Adrenal gland (tissue), 12 donors: Measurements from ENCODE around the gene CORO7. TPM values are rescaled to one million over a fixed set of nuclear protein-coding genes. Genes with fewer than 3 reads are reported as not detected.

Experiments
- DNase-seq, 7 donors: peaks; one replicate each; pipeline ENCODE4 v3.0.0-alpha.2; 2019 to 2020
- H3K27ac ChIP-seq, 5 donors: fragments of 200-600 bp; sonication (generic) in 4 of 5; 1 replicate in 3 of 5; 2 replicates in 2 of 5; pipeline versions ENCODE4 v1.5.1 to v1.8.0; 2016 to 2020; ENCODE audit warnings: mild to moderate bottlenecking in 1 of 5
- H3K27me3 ChIP-seq: fragments of 200-600 bp; 2 replicates; pipeline ENCODE4 v1.8.0; 2021
- H3K36me3 ChIP-seq, 2 donors: fragments of 200-600 bp; replicated peaks in 1 of 2; 1 replicate in 1 of 2; 2 replicates in 1 of 2; pipeline versions ENCODE4 v1.5.1 to v1.8.0; 2018 to 2022
- H3K4me1 ChIP-seq, 2 donors: fragments of 200-600 bp; replicated peaks in 1 of 2; 1 replicate in 1 of 2; 2 replicates in 1 of 2; pipeline versions ENCODE4 v1.5.1 to v1.8.0; 2018 to 2021
- H3K4me3 ChIP-seq, 4 donors: fragments of 200-600 bp; sonication (generic) in 3 of 4; one replicate each; pipeline ENCODE4 v1.5.1; 2016 to 2018
- H3K9me3 ChIP-seq, 3 donors: fragments of 200-600 bp; sonication (generic) in 1 of 3; replicated peaks in 1 of 3; 1 replicate in 2 of 3; 2 replicates in 1 of 3; pipeline versions ENCODE4 v1.5.1 to v1.8.0; 2016 to 2021
- CTCF ChIP-seq, 6 experiments: fragments of 450-650 bp in 4 of 6; fragments of 200-600 bp in 2 of 6; sonication (generic) in 1 of 6; IDR thresholded peaks; 1 replicate in 5 of 6; 2 replicates in 1 of 6; pipeline versions ENCODE4 v1.5.1 to v1.8.0; 2016 to 2021; ENCODE audit warnings: antibody characterized with exemption in 6 of 6, mild to moderate bottlenecking in 2 of 6, moderate library complexity in 1 of 6
- POLR2A ChIP-seq, 2 donors: fragments of 450-650 bp; IDR thresholded peaks; one replicate each; pipeline ENCODE4 v1.6.1; 2017; ENCODE audit warnings: antibody characterized with exemption in 2 of 2, mild to moderate bottlenecking in 2 of 2, moderate library complexity in 1 of 2
- WGBS, 4 donors: extraction: QIAGEN DNeasy Blood & Tissue Kit in 2 of 4; methylation state at CpG; one replicate each; pipeline versions ENCODE4 v1.1.5 to v1.1.7; 2013 to 2017; 5-methylcytosine and 5-hydroxymethylcytosine counted together
- intact Hi-C, 2 donors: fragments of 100-400 bp; cut with DNase I; formaldehyde crosslinking; loops; one replicate each; pipeline versions ENCODE4 v1.14.1 to v1.15.0; 2022 to 2023
- polyA plus RNA-seq, 3 donors: library from polyadenylated mRNA; stranded (reverse); fragments of 200-250 nt in 2 of 3; fragments of 350-450 nt in 1 of 3; fragmentation: Illumina TruSeq in 1 of 3; extraction: RNeasy Lipid Tissue Mini Kit (QIAGEN cat#74804) in 1 of 3; gene quantifications; one replicate each; pipeline ENCODE4 v1.2.3, GENCODE V29; 2013 to 2014
- total RNA-seq, 9 donors: library from RNA; depleted of rRNA in 4 of 9; stranded (reverse); fragments of >200 nt in 4 of 9; fragments of 120-200 nt in 1 of 9; fragmentation: NEBNext Ultra II Directional in 1 of 9; extraction: Animal tissue kit (Norgen Biotek cat#: 25700) in 1 of 9; gene quantifications; one replicate each; pipeline versions ENCODE4 v1.1.0 to v1.2.4, GENCODE V29; 2013 to 2023
- donor health status: healthy with polysubstance abuse.
- donor health status: Bipolar disorder and iron deficiency.
- donor health status: DM: yes; HTN: yes; CAD: no.
- donor health status: DM: no; HTN: no; CAD: no.
- donor health status: DM: no; HTN: no; CAD: no.
- donor health status: DM: yes; HTN: yes; CAD: no.

CORO7 gene
- total and polyA plus RNA-seq, 12 donors = 4.3 to 61.0 (median 34.7) TPM

DNA sequence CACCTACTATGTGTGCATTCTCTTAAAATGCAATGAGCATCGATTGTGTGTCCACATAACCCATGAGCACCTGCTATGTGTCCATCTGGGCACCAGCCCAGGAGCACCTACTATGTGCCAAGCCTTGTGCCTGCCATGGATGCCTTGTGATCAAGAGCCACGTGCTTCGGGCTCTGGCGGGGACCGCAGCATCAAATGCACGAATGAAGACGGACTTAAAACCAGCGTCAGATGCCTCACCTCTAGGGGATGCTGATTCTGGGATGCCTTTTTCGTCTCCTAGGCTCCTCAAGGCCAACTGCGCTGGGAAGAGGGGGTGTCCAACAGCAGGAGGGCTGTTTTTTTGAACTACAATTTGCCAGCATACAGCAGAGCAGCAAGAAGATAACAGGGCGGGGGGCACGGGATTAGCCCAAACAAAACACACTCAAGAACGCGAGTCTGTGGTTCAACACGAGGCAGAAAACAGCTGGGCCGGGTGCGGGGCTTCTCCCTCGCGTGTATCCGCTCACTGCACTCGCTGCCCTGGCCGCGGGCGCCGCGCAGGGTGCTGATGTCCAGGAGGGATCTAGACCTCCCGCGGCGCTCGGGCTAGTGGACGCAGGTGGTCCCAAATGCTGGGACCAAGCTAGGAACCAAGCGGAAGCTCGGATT is 101.7 kb downstream of the CORO7 start:
- intact Hi-C loops = no loop called here
- Histone ChIP-seq H3K27ac (peak overlapping the region; percentile 49 to 97 (median 85)), H3K4me1 (peaks cover 38 to 39% of the 10 kb centered on the region in 2 donors), H3K27me3 (no peaks in the 10 kb centered on the region), H3K36me3 (no peaks in the 10 kb centered on the region), H3K9me3 (no peaks in the 10 kb centered on the region), H3K4me3 (peak overlapping the region in 3 of 4 donors; percentile 76 to 83 (median 78))
- 3 to 10% (median 5%) methylated on average over 10 to 33 of the region's 33 CpGs for WGBS, 4 donors
- DNase-seq = peak in 5 of 7 donors; percentile 48 to 61 (median 55)
- no peak for TF ChIP-seq POLR2A (IDR thresholded peaks at IDR 0.05)
- no peak for TF ChIP-seq CTCF (IDR thresholded peaks at IDR 0.05)

GRCh38 chr16:4313563-4314531 is 102.5 kb downstream of the CORO7 start:
- WGBS, 4 donors = 16 to 30% (median 16%) methylated on average over 26 to 43 of the region's 43 CpGs

DNA sequence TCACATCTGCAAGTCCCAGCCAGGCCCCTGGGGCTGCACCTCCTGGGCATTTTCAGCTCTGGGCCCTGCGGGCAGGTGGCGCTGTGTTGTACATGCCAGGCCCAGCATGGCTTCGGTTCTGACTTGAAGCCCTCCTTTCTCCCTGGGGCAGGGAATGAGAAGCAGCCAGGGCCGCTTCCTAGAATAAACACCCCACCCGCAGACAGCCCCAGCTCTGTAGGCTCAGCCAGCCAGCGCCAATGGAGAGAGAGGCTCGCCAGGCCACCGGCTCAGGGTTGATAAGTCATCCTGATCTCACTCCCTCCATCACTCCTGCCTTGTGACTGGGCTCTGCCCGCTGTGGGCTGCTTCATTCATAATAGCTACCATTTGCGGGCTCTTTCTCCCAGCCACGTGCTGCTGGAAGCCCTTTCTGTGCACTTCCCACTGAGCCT is 106.5 kb downstream of the CORO7 start:
- H3K36me3 ChIP-seq = no peaks in the 10 kb centered on the region
- intact Hi-C loops = no loop called here
- TF ChIP-seq POLR2A (IDR thresholded peaks at IDR 0.05) (peak in 1 of 2 donors; percentile 17), CTCF (IDR thresholded peaks at IDR 0.05) (peak; percentile 54 to 72 (median 66))
- H3K4me3 ChIP-seq = no peak overlapping the region
- H3K9me3 ChIP-seq = no peaks in the 10 kb centered on the region
- peaks cover 10 to 18% of the 10 kb centered on the region in 2 donors for H3K4me1 ChIP-seq
- WGBS, 4 donors = 34 to 41% (median 37%) methylated on average over 5 to 11 of the region's 11 CpGs
- H3K27me3 ChIP-seq = no peaks in the 10 kb centered on the region
- peak; percentile 61 to 86 (median 80) for DNase-seq
- peak overlapping the region in 4 of 5 donors; percentile 10 to 71 (median 44) for H3K27ac ChIP-seq

More at GRCh38 chr16:4313563-4314531, 102.5 kb downstream of the CORO7 start:
- Histone ChIP-seq H3K9me3 (no peaks in the 10 kb centered on the region), H3K36me3 (no peaks in the 10 kb centered on the region), H3K27ac (peak overlapping the region in 2 of 5 donors; percentile 93 to 97), H3K4me3 (no peak overlapping the region), H3K27me3 (no peaks in the 10 kb centered on the region), H3K4me1 (peaks cover 29 to 31% of the 10 kb centered on the region in 2 donors)
- peak in 6 of 7 donors; percentile 54 to 82 (median 78) for DNase-seq
- intact Hi-C loops = no loop called here
- TF ChIP-seq POLR2A (IDR thresholded peaks at IDR 0.05) (peak in 1 of 2 donors; percentile 32), CTCF (IDR thresholded peaks at IDR 0.05) (peak; percentile 51 to 82 (median 70))
